Measurements from ENCODE around the gene MECR. TPM values are rescaled to one million over a fixed set of nuclear protein-coding genes. Genes with fewer than 3 reads are reported as not detected.

Gene MECR, protein sequence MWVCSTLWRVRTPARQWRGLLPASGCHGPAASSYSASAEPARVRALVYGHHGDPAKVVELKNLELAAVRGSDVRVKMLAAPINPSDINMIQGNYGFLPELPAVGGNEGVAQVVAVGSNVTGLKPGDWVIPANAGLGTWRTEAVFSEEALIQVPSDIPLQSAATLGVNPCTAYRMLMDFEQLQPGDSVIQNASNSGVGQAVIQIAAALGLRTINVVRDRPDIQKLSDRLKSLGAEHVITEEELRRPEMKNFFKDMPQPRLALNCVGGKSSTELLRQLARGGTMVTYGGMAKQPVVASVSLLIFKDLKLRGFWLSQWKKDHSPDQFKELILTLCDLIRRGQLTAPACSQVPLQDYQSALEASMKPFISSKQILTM
- total RNA-seq (10 to 100 TPM; 15.8 to 17.1 TPM), polyA plus RNA-seq (10 to 100 TPM; 12.0 to 12.6 TPM)

- no peaks in the 10 kb centered on the region for H3K36me3 ChIP-seq (ENCODE audit: insufficient read depth, low read length)
- Mint-ChIP-seq H3K4me3 (peak within 1 kb of the TSS; percentile 92 to 97 (median 94)), H3K27ac (peak within 1 kb of the TSS; percentile 91 to 98 (median 96)), H3K9me3 (no peaks in the 10 kb centered on the region), H3K4me1 (peaks cover 15 to 25% (median 19%) of the 10 kb centered on the region in 4 donors), H3K27me3 (peaks cover 3 to 7% of the 10 kb centered on the region in 2 donors), H3K36me3 (peaks cover 0 to 3% of the 10 kb centered on the region in 2 donors)
- peaks cover 16% of the 10 kb centered on the region for H3K4me1 ChIP-seq (ENCODE audit: insufficient read depth, low read length)
- CTCF ChIA-PET (ENCODE audit: partially characterized antibody): interaction anchor here (1.2 to 3.1 kb wide), 2 partner anchors 1150 to 1488 kb away, joined by 4 to 15 read pairs; no protein-coding TSS in a partner anchor
- intact Hi-C loops (cut with micrococcal nuclease): no loop called here
- POLR2A ChIA-PET (ENCODE audit: partially characterized antibody): interaction anchor here (0.6 to 1.7 kb wide), 5 partner anchors 9 to 306 kb away, joined by 3 to 14 read pairs (median 3); partner anchors contain the start of gene SRSF4
- H3K27me3 ChIP-seq (ENCODE audit: insufficient read depth, low read length): no peaks in the 10 kb centered on the region
- no peaks in the 10 kb centered on the region for H3K9me3 ChIP-seq (ENCODE audit: control insufficient read depth in 1 of 2, low read length in 2 of 2)
- peak; percentile 91 to 95 (median 92) for DNase-seq
- H3K27ac ChIP-seq (ENCODE audit: low read depth, low read length): peak within 1 kb of the TSS; percentile 61
- H3K4me3 ChIP-seq (ENCODE audit: low read length in 2 of 2): peak within 1 kb of the TSS; percentile 59 to 78
Observed at GRCh38 chr1:29230553-29231378, at the start of gene MECR. MECR (minus strand) TSS chr1:29230934; CDS start chr1:29230906, 28 bp downstream.

GRCh38 chr1:29279951-29280391 is 49.2 kb upstream of the MECR start:
- H3K4me3 ChIP-seq (ENCODE audit: low read length in 2 of 2): no peak overlapping the region
- Mint-ChIP-seq H3K9me3 (no peaks in the 10 kb centered on the region), H3K27me3 (peaks cover 5 to 7% of the 10 kb centered on the region in 2 donors), H3K27ac (no peak overlapping the region), H3K4me3 (no peak overlapping the region), H3K36me3 (no peaks in the 10 kb centered on the region), H3K4me1 (peaks cover 4 to 5% (median 4%) of the 10 kb centered on the region in 4 donors)
- no peaks in the 10 kb centered on the region for H3K9me3 ChIP-seq (ENCODE audit: control insufficient read depth in 1 of 2, low read length in 2 of 2)
- no peaks in the 10 kb centered on the region for H3K27me3 ChIP-seq (ENCODE audit: insufficient read depth, low read length)
- ChIA-PET CTCF (ENCODE audit: partially characterized antibody) (no interaction called here), POLR2A (ENCODE audit: partially characterized antibody) (no interaction called here)
- DNase-seq: no peak
- H3K4me1 ChIP-seq (ENCODE audit: insufficient read depth, low read length): peaks cover 5% of the 10 kb centered on the region
- intact Hi-C loops (cut with micrococcal nuclease): no loop called here
- H3K36me3 ChIP-seq (ENCODE audit: insufficient read depth, low read length): no peaks in the 10 kb centered on the region
- H3K27ac ChIP-seq (ENCODE audit: low read depth, low read length): no peak overlapping the region

- CTCF ChIA-PET (ENCODE audit: partially characterized antibody): no interaction called here
- Mint-ChIP-seq H3K4me1 (peaks cover 4 to 5% (median 4%) of the 10 kb centered on the region in 4 donors), H3K9me3 (no peaks in the 10 kb centered on the region)
Observed at GRCh38 chr1:29279406-29279805, 48.7 kb upstream of the MECR start.

GRCh38 chr1:29278124-29278523 is 47.4 kb upstream of the MECR start:
- Histone ChIP-seq H3K4me1 (ENCODE audit: insufficient read depth, low read length) (no peaks in the 10 kb centered on the region), H3K27me3 (ENCODE audit: insufficient read depth, low read length) (no peaks in the 10 kb centered on the region), H3K36me3 (ENCODE audit: insufficient read depth, low read length) (no peaks in the 10 kb centered on the region), H3K27ac (ENCODE audit: low read depth, low read length) (no peak overlapping the region), H3K4me3 (ENCODE audit: low read length in 2 of 2) (no peak overlapping the region), H3K9me3 (ENCODE audit: control insufficient read depth in 1 of 2, low read length in 2 of 2) (no peaks in the 10 kb centered on the region)
- H3K27ac Mint-ChIP-seq: no peak overlapping the region
- H3K4me3 Mint-ChIP-seq: no peak overlapping the region
- no peak for DNase-seq
- H3K27me3 Mint-ChIP-seq: peaks cover 5 to 8% of the 10 kb centered on the region in 2 donors
- intact Hi-C loops (cut with micrococcal nuclease): no loop called here
- no peaks in the 10 kb centered on the region for H3K9me3 Mint-ChIP-seq
- H3K36me3 Mint-ChIP-seq: no peaks in the 10 kb centered on the region
- H3K4me1 Mint-ChIP-seq: no peaks in the 10 kb centered on the region
- CTCF ChIA-PET (ENCODE audit: partially characterized antibody): no interaction called here
- POLR2A ChIA-PET (ENCODE audit: partially characterized antibody): no interaction called here

More at GRCh38 chr1:29279406-29279805, 48.7 kb upstream of the MECR start:
- Mint-ChIP-seq H3K4me3 (no peak overlapping the region), H3K27me3 (peaks cover 5 to 7% of the 10 kb centered on the region in 2 donors), H3K27ac (no peak overlapping the region), H3K36me3 (no peaks in the 10 kb centered on the region)
- Histone ChIP-seq H3K9me3 (ENCODE audit: control insufficient read depth in 1 of 2, low read length in 2 of 2) (no peaks in the 10 kb centered on the region), H3K4me3 (ENCODE audit: low read length in 2 of 2) (no peak overlapping the region), H3K4me1 (ENCODE audit: insufficient read depth, low read length) (peaks cover 5% of the 10 kb centered on the region), H3K36me3 (ENCODE audit: insufficient read depth, low read length) (no peaks in the 10 kb centered on the region), H3K27ac (ENCODE audit: low read depth, low read length) (no peak overlapping the region), H3K27me3 (ENCODE audit: insufficient read depth, low read length) (no peaks in the 10 kb centered on the region)
- DNase-seq: no peak
- intact Hi-C loops (cut with micrococcal nuclease): no loop called here
- POLR2A ChIA-PET (ENCODE audit: partially characterized antibody): no interaction called here

- DNase-seq: no peak
- no peaks in the 10 kb centered on the region for H3K4me1 Mint-ChIP-seq
- H3K27ac Mint-ChIP-seq: no peak overlapping the region
- Histone ChIP-seq H3K27ac (ENCODE audit: low read depth, low read length) (no peak overlapping the region), H3K36me3 (ENCODE audit: insufficient read depth, low read length) (no peaks in the 10 kb centered on the region), H3K9me3 (ENCODE audit: control insufficient read depth in 1 of 2, low read length in 2 of 2) (no peaks in the 10 kb centered on the region), H3K27me3 (ENCODE audit: insufficient read depth, low read length) (no peaks in the 10 kb centered on the region), H3K4me1 (ENCODE audit: insufficient read depth, low read length) (no peaks in the 10 kb centered on the region), H3K4me3 (ENCODE audit: low read length in 2 of 2) (no peak overlapping the region)
- no peaks in the 10 kb centered on the region for H3K36me3 Mint-ChIP-seq
- H3K27me3 Mint-ChIP-seq: peaks cover 6 to 20% of the 10 kb centered on the region in 2 donors
- no peaks in the 10 kb centered on the region for H3K9me3 Mint-ChIP-seq
- intact Hi-C loops (cut with micrococcal nuclease): no loop called here
- peak overlapping the region in 1 of 8 donors; percentile 17 for H3K4me3 Mint-ChIP-seq
- POLR2A ChIA-PET (ENCODE audit: partially characterized antibody): no interaction called here
- CTCF ChIA-PET (ENCODE audit: partially characterized antibody): no interaction called here
Observed at GRCh38 chr1:29275435-29275834, 44.7 kb upstream of the MECR start.

GRCh38 chr1:29272147-29272907 is 41.6 kb upstream of the MECR start:
- no peak overlapping the region for H3K4me3 Mint-ChIP-seq
- no peaks in the 10 kb centered on the region for H3K4me1 Mint-ChIP-seq
- CTCF ChIA-PET (ENCODE audit: partially characterized antibody): interaction anchor here (0.6 kb wide), 1 partner anchor 1539 kb away, joined by 3 read pairs; no protein-coding TSS in a partner anchor
- intact Hi-C loops (cut with micrococcal nuclease): no loop called here
- Histone ChIP-seq H3K36me3 (ENCODE audit: insufficient read depth, low read length) (no peaks in the 10 kb centered on the region), H3K4me3 (ENCODE audit: low read length in 2 of 2) (no peak overlapping the region), H3K4me1 (ENCODE audit: insufficient read depth, low read length) (no peaks in the 10 kb centered on the region), H3K27ac (ENCODE audit: low read depth, low read length) (no peak overlapping the region), H3K9me3 (ENCODE audit: control insufficient read depth in 1 of 2, low read length in 2 of 2) (no peaks in the 10 kb centered on the region), H3K27me3 (ENCODE audit: insufficient read depth, low read length) (no peaks in the 10 kb centered on the region)
- H3K27me3 Mint-ChIP-seq: peaks cover 20 to 28% of the 10 kb centered on the region in 2 donors
- no peaks in the 10 kb centered on the region for H3K36me3 Mint-ChIP-seq
- no peaks in the 10 kb centered on the region for H3K9me3 Mint-ChIP-seq
- POLR2A ChIA-PET (ENCODE audit: partially characterized antibody): no interaction called here
- H3K27ac Mint-ChIP-seq: no peak overlapping the region
- DNase-seq: no peak
